GM18858 (cell line): ENCODE results near the gene AGPAT1.

Experiments
- ATAC-seq: cut with Tn5 transposase; IDR thresholded peaks from one replicate; pipeline ENCODE4 v1.9.1; 2021; ENCODE audit not compliant: unreplicated experiment

The AGPAT1 gene

DNA sequence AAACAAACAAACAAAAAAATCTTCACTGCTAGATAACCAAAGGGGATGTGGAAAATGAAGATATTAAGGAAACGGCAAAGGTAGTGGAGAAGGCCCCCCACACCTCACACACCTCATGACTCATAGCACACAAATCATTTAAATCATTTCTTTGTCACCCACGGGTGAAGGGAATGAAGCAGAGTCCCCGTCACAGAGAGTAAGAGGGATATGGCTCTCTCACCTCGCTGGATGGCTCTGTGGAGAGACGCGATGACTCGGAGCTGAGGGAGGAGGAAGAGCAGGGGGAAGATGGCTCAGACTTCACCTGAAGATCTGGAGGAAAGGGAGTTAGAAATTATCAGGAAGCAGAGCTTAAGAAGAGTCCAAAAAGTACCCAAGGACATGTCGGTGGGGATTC lies 49.0 kb downstream of the AGPAT1 start:
- ATAC-seq: no peak

DNA sequence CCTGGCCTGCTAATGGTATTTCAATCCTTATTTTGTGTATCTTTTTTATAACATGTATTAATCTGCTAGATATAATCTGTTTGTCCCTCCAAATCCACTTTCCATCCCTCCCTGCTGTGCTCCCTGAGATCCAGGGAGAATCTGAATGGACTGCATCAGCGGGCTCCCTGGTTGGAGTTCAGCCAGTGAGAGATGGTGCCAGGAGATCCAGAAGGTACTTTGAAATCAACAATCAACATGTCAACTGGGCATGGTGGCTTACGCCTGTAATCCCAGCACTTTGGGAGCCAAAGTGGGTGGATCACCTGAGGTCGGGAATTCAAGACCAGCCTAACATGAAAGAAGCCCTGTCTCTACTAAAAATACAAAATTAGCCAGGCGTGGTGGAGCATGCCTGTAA lies 52.2 kb downstream of the AGPAT1 start:
- no peak for ATAC-seq

DNA sequence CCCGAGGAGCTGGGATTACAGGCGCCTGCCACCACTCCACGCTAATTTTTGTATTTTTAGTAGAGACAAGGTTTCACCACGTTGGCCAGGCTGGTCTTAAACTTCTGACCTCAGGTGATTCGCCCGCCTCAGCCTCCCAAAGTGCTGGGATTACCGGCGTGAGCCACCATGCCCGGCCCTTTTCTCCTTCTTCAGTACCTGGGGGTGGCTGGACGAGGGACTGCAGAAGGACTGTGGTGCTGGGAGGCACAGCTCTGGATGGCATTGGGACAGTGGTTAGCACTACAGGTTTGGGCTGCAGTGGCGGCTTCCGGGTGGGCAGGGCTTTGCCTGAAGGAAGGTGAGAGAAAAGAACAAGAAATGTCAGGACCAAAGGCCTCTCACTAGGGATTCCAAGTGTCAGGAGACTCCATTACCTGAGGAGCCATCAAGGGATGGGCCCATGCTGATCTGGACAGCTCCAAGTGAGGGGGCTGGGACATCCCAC lies 55.3 kb downstream of the AGPAT1 start:
- no peak for ATAC-seq

DNA sequence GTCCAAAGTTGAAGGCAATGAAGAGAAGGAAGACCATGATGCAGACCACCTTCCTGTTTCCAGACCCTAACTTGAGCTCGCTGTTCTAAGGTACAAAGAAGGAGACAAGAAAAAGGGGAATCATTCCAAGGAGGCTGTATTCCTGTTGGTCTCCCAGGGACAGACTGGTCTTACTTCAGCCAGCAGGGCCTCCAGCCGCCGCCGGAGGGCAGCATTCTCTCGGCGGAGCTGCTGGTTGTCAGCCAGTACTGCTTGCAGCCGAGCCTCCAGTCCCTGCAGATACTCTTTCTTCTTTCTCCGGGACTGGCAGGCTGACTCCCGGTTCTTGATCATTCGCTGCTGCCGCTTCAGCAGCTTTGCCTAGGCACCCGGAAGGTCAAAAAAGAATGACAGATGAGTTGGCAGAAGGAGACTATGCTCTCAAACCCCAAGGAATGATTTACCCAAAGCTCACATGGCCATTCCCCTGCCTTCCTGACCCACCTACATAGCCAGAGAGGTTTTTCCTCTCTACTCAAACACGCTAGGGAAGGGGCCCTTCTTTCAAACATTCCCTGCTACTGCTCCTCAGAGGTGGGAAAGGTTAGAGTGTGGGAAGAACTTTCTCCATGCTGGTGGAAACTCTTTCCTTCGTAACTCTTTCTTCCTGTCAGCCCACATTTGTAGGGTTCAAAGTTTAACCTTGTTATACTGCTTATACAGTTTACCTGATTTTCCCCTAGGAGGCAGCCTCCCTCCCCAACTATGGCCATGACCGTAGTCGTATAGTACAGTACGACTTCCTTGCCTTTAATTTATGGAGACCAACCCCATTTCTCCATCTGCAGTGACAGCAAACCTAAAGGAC lies 56.9 kb downstream of the AGPAT1 start:
- no peak for ATAC-seq
